GM19023 (cell line): ENCODE measurements around the gene ZNF701.

Experiments
- ATAC-seq: cut with Tn5 transposase; IDR thresholded peaks from one replicate; pipeline ENCODE4 v1.9.1; 2021; ENCODE audit warnings: mild to moderate bottlenecking, moderate library complexity; ENCODE audit not compliant: unreplicated experiment

The ZNF701 gene

GRCh38 chr19:52635786-52636570, 65.9 kb downstream of the ZNF701 start:
- ATAC-seq = no peak
